Mesenchymal stem cell (in vitro differentiated cells and primary cell): ENCODE data around the gene MINDY1.

ENCODE experiments used
- DNase-seq: peaks from one replicate; pipeline ENCODE4 v3.0.0-alpha.2; 2013
- H2AFZ ChIP-seq: one replicate; pipeline ENCODE4 v1.6.1; 2013; ENCODE audit warnings: low read depth, mild to moderate bottlenecking, control low read depth, inconsistent platforms, low read length, moderate library complexity
- H2AK5ac ChIP-seq: 2 replicates; pipeline ENCODE4 v1.6.1; 2013; ENCODE audit warnings: low read length, moderate library complexity, mild to moderate bottlenecking, inconsistent platforms; ENCODE audit not compliant: severe bottlenecking
- H2BK120ac ChIP-seq: one replicate; pipeline ENCODE4 v1.6.1; 2013; ENCODE audit warnings: low read depth, mild to moderate bottlenecking, inconsistent platforms, low read length, moderate library complexity
- H2BK12ac ChIP-seq, 2 experiments: one replicate each; pipeline ENCODE4 v1.6.1; 2013; ENCODE audit warnings: inconsistent platforms in 2 of 2, low read length in 2 of 2, mild to moderate bottlenecking in 2 of 2, moderate library complexity in 2 of 2, control low read depth in 1 of 2
- H2BK15ac ChIP-seq: one replicate; pipeline ENCODE4 v1.6.1; 2013; ENCODE audit warnings: mild to moderate bottlenecking, low read depth, inconsistent platforms; ENCODE audit not compliant: poor library complexity, severe bottlenecking
- H2BK5ac ChIP-seq: 2 replicates; pipeline ENCODE4 v1.6.1; 2013; ENCODE audit warnings: low read depth, mild to moderate bottlenecking, low read length, control low read depth, inconsistent platforms; ENCODE audit not compliant: poor library complexity, severe bottlenecking
- H3K14ac ChIP-seq, 2 experiments: one replicate each; pipeline ENCODE4 v1.6.1; 2013; ENCODE audit warnings: inconsistent platforms in 2 of 2, low read length in 2 of 2, control low read depth in 1 of 2, mild to moderate bottlenecking in 1 of 2, moderate library complexity in 1 of 2
- H3K18ac ChIP-seq, 2 experiments: one replicate each; pipeline ENCODE4 v1.6.1; 2013; ENCODE audit warnings: inconsistent platforms in 2 of 2, low read length in 2 of 2, control low read depth in 1 of 2, low read depth in 1 of 2, mild to moderate bottlenecking in 1 of 2
- H3K23ac ChIP-seq, 2 experiments: one replicate each; pipeline ENCODE4 v1.6.1; 2013; ENCODE audit warnings: inconsistent platforms in 2 of 2, low read length in 2 of 2, mild to moderate bottlenecking in 2 of 2, moderate library complexity in 2 of 2, control low read depth in 1 of 2
- H3K27ac ChIP-seq: 2 replicates; pipeline ENCODE4 v1.5.1; 2013; ENCODE audit warnings: mild to moderate bottlenecking, moderate library complexity, low read length, control low read depth, inconsistent platforms; ENCODE audit not compliant: poor library complexity, severe bottlenecking
- H3K27me3 ChIP-seq, 2 experiments: 2 replicates each; pipeline versions ENCODE4 v1.6.1 to v1.7.0; 2013; ENCODE audit warnings: low read length in 2 of 2, mild to moderate bottlenecking in 2 of 2, moderate library complexity in 2 of 2, control low read depth in 1 of 2, inconsistent platforms in 1 of 2; ENCODE audit not compliant: control insufficient read depth in 1 of 2, insufficient read depth in 1 of 2
- H3K36me3 ChIP-seq, 2 experiments: 2 replicates each; pipeline versions ENCODE4 v1.6.1 to v1.7.0; 2013; ENCODE audit warnings: low read length in 2 of 2, control low read depth in 1 of 2, inconsistent platforms in 1 of 2, low read depth in 1 of 2, mild to moderate bottlenecking in 1 of 2; ENCODE audit not compliant: insufficient read depth in 2 of 2, control insufficient read depth in 1 of 2
- H3K4ac ChIP-seq, 2 experiments: one replicate each; pipeline ENCODE4 v1.6.1; 2013; ENCODE audit warnings: inconsistent platforms in 2 of 2, low read length in 2 of 2, mild to moderate bottlenecking in 2 of 2, moderate library complexity in 2 of 2, control low read depth in 1 of 2, low read depth in 1 of 2
- H3K4me1 ChIP-seq: 2 replicates; pipeline ENCODE4 v1.6.1; 2013; ENCODE audit warnings: low read depth, low read length, control low read depth; ENCODE audit not compliant: control insufficient read depth, insufficient read depth
- H3K4me2 ChIP-seq: 2 replicates; pipeline ENCODE4 v1.6.1; 2013; ENCODE audit warnings: low read length, mild to moderate bottlenecking, inconsistent platforms; ENCODE audit not compliant: poor library complexity, severe bottlenecking
- H3K4me3 ChIP-seq, 2 experiments: 2 replicates each; pipeline versions ENCODE4 v1.5.1 to v1.7.0; 2013; ENCODE audit warnings: low read length in 2 of 2, mild to moderate bottlenecking in 2 of 2, control low read depth in 1 of 2, low read depth in 1 of 2; ENCODE audit not compliant: insufficient read depth in 1 of 2
- H3K79me1 ChIP-seq: replicated peaks from 2 replicates; pipeline ENCODE4 v1.6.1; 2013; ENCODE audit warnings: mild to moderate bottlenecking, control low read depth, low read length, inconsistent platforms; ENCODE audit not compliant: poor library complexity, severe bottlenecking
- H3K9ac ChIP-seq: 2 replicates; pipeline ENCODE4 v1.7.0; 2013; ENCODE audit warnings: mild to moderate bottlenecking, low read length, moderate library complexity
- H3K9me3 ChIP-seq: 2 replicates; pipeline ENCODE4 v1.7.0; 2013; ENCODE audit warnings: mild to moderate bottlenecking, low read length; ENCODE audit not compliant: control insufficient read depth
- H4K8ac ChIP-seq: one replicate; pipeline ENCODE4 v1.6.1; 2013; ENCODE audit warnings: inconsistent platforms, mild to moderate bottlenecking, low read length, moderate library complexity
- H4K91ac ChIP-seq: one replicate; pipeline ENCODE4 v1.6.1; 2013; ENCODE audit warnings: mild to moderate bottlenecking, low read length, inconsistent platforms
- WGBS: methylation state at CpG from one replicate; pipeline ENCODE4 v1.1.7; 2013; ENCODE audit warnings: mixed read lengths; 5-methylcytosine and 5-hydroxymethylcytosine counted together

The MINDY1 gene

DNA sequence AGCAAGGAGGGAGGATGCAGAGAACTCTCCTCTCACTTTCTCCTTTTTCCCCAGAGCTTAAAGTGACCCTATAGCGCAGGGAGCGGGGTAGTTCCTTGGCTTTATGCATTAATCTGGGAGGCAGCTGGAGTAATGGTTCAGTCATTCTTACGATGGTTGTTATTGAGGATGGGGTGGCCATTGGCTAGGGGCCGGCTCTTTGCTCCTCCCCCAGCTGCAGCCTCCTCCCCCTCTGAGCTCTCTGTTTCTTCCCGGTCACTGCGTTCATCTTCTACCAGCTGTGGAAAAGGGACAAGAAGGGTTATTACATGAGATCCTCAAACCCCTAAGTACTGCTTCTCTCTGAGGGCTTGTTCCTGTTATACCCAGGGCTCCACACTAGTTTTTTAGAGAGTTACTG lies 40.7 kb downstream of the MINDY1 start:
- no peak overlapping the region for H2AK5ac ChIP-seq
- H4K8ac ChIP-seq: no peak overlapping the region
- H3K9me3 ChIP-seq: no peaks in the 10 kb centered on the region
- no peak overlapping the region for H3K23ac ChIP-seq
- no peak overlapping the region for H3K18ac ChIP-seq
- no peaks in the 10 kb centered on the region for H3K27me3 ChIP-seq
- no peak overlapping the region for H2BK120ac ChIP-seq
- H3K4me2 ChIP-seq: no peak overlapping the region
- H2BK5ac ChIP-seq: no peak overlapping the region
- peaks cover 9% of the 10 kb centered on the region for H3K4me1 ChIP-seq
- DNase-seq: no peak
- no peak overlapping the region for H2AFZ ChIP-seq
- no peak overlapping the region for H3K4ac ChIP-seq
- WGBS: 90% methylated on average over 2 of the region's 6 CpGs
- no peak overlapping the region for H2BK15ac ChIP-seq
- H3K9ac ChIP-seq: no peak overlapping the region
- no peak overlapping the region for H3K4me3 ChIP-seq
- no peak overlapping the region for H3K14ac ChIP-seq
- H4K91ac ChIP-seq: no peak overlapping the region
- peaks cover 38% of the 10 kb centered on the region for H3K79me1 ChIP-seq
- no peak overlapping the region for H2BK12ac ChIP-seq
- H3K36me3 ChIP-seq: peaks cover 65 to 80% of the 10 kb centered on the region in 2 experiments
- no peak overlapping the region for H3K27ac ChIP-seq

DNA sequence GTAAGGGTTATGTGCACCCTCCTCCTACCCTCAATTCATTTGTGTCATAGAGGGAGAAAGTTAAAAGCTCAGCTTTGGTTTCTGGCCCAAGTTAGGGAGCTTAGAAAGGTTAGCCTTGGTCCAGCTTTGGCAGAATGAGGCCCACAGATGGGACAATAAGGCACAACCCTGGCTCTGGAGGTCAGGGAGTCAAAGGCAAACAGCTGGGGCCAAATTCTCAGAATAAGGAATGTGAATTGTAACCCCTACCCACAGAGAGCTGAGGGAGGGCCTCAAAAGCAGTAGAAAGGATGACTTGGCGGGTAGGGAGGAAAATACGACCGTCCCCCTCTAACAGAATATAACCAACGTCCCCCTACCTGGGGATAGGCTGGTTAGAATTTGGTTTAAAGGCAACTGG lies 41.1 kb downstream of the MINDY1 start:
- Histone ChIP-seq H3K36me3 (peaks cover 69 to 84% of the 10 kb centered on the region in 2 experiments), H3K9me3 (no peaks in the 10 kb centered on the region), H3K14ac (no peak overlapping the region), H3K4me1 (peaks cover 5% of the 10 kb centered on the region), H2AFZ (no peak overlapping the region), H2BK15ac (no peak overlapping the region), H2BK5ac (no peak overlapping the region), H4K91ac (no peak overlapping the region), H4K8ac (no peak overlapping the region), H3K23ac (no peak overlapping the region), H3K9ac (no peak overlapping the region), H3K27ac (no peak overlapping the region), H2AK5ac (no peak overlapping the region), H3K79me1 (peaks cover 40% of the 10 kb centered on the region), H3K4ac (no peak overlapping the region), H3K4me3 (no peak overlapping the region), H3K4me2 (no peak overlapping the region), H3K18ac (no peak overlapping the region), H2BK12ac (no peak overlapping the region), H3K27me3 (no peaks in the 10 kb centered on the region), H2BK120ac (no peak overlapping the region)
- DNase-seq: no peak
- WGBS: 100% methylated on average over 1 of the region's 4 CpGs

- H3K27ac ChIP-seq: no peak overlapping the region
- no peak for DNase-seq
- H4K8ac ChIP-seq: no peak overlapping the region
- H3K79me1 ChIP-seq: peaks cover 43% of the 10 kb centered on the region
- WGBS: 90% methylated on average over 5 of the region's 5 CpGs
- H3K4me3 ChIP-seq: no peak overlapping the region
- H2BK15ac ChIP-seq: no peak overlapping the region
- no peak overlapping the region for H3K4ac ChIP-seq
- no peaks in the 10 kb centered on the region for H3K4me1 ChIP-seq
- no peak overlapping the region for H2AFZ ChIP-seq
- H2BK5ac ChIP-seq: no peak overlapping the region
- no peaks in the 10 kb centered on the region for H3K9me3 ChIP-seq
- no peak overlapping the region for H3K14ac ChIP-seq
- H3K23ac ChIP-seq: no peak overlapping the region
- no peak overlapping the region for H3K18ac ChIP-seq
- H3K36me3 ChIP-seq: peaks cover 73 to 97% of the 10 kb centered on the region in 2 experiments
- H3K4me2 ChIP-seq: no peak overlapping the region
- no peak overlapping the region for H4K91ac ChIP-seq
- H3K9ac ChIP-seq: no peak overlapping the region
- H3K27me3 ChIP-seq: no peaks in the 10 kb centered on the region
- no peak overlapping the region for H2BK120ac ChIP-seq
- H2BK12ac ChIP-seq: no peak overlapping the region
- H2AK5ac ChIP-seq: no peak overlapping the region
These were observed 42.6 kb downstream of the MINDY1 start for GRCh38 chr1:150964164-150964489.

DNA sequence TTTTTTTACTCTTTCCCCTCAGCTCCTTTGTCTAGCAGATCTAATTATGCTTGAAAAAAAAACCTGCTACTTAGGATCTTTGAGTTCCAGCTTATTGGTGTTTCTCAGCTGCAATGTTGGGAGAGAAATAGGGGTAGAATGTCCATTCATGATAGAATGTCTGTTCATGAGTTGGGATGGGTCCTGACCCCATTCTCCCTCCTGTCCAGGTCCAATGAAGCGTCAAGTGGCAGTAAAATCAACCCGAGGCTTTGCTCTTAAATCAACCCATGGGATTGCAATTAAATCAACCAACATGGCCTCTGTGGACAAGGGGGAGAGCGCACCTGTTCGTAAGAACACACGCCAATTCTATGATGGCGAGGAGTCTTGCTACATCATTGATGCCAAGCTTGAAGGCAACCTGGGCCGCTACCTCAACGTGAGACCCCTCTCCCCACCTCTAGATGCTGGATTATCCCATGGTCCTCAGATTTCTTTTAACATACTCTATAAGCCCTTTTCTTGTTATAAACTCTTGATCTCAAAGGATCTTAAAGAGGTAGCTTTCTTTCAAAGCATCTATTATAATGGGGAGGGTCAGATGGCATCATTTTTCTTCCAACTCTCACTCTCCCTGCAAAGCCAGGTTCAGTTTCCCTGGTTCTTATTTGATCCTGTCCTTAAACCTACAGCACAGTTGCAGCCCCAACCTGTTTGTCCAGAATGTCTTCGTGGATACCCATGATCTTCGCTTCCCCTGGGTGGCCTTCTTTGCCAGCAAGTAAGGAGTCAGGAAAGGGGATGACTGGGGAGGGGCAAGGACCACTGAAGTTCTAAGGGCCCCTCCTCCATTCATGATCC lies 43.2 kb downstream of the MINDY1 start:
- Histone ChIP-seq H3K9me3 (no peaks in the 10 kb centered on the region), H2BK5ac (no peak overlapping the region), H3K4ac (no peak overlapping the region), H3K27me3 (no peaks in the 10 kb centered on the region), H2BK12ac (no peak overlapping the region), H3K18ac (no peak overlapping the region), H2BK120ac (no peak overlapping the region), H3K9ac (no peak overlapping the region), H3K4me3 (no peak overlapping the region), H2AFZ (no peak overlapping the region), H3K4me2 (no peak overlapping the region), H3K27ac (no peak overlapping the region), H3K14ac (no peak overlapping the region), H3K23ac (no peak overlapping the region), H4K91ac (no peak overlapping the region), H3K79me1 (peaks cover 43% of the 10 kb centered on the region), H3K36me3 (peaks cover 69 to 97% of the 10 kb centered on the region in 2 experiments), H2AK5ac (no peak overlapping the region), H3K4me1 (no peaks in the 10 kb centered on the region), H4K8ac (no peak overlapping the region), H2BK15ac (no peak overlapping the region)
- no peak for DNase-seq
- 96% methylated on average over 10 of the region's 10 CpGs for WGBS
